Measurements from ENCODE around the gene KCNIP1. TPM values are rescaled to one million over a fixed set of nuclear protein-coding genes. Genes with fewer than 3 reads are reported as not detected.

KCNIP1 gene
- polyA plus RNA-seq, 3 donors, result not detected

DNA sequence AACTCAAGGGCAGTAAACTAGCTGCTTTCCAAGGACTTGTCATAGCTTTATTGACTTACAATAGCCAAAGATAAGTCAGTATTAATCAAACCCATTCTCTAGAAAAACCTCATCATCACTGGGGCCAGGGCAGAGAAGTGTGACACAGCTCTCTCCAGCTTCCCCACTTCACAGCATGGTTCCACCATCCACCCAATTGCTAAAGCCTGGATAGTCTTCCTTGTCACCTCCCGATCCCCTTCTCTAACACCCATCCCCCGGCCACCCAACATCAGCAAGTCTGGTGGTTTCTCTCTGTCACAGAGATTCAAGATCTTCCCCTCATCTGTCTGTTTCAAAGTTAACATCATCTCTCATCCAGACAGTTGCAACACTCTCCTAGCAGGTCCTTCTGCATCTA, 191.1 kb downstream of the KCNIP1 start:
- Histone ChIP-seq H2AFZ (ENCODE audit: insufficient read depth, low read depth, low read length, poor library complexity, severe bottlenecking) (no peak overlapping the region), H4K20me1 (ENCODE audit: insufficient read depth, low read length) (no peaks in the 10 kb centered on the region), H3K4me1 (ENCODE audit: control insufficient read depth in 1 of 2, insufficient read depth in 2 of 2, low read length in 2 of 2) (no peaks in the 10 kb centered on the region), H3K4me3 (replicated peaks in 1 of 3; ENCODE audit: low read depth in 2 of 3, low read length in 3 of 3) (no peak overlapping the region), H3K27me3 (ENCODE audit: control insufficient read depth in 2 of 2, insufficient read depth in 2 of 2, low read length in 2 of 2) (peaks cover 15 to 21% of the 10 kb centered on the region in 2 donors), H3K9me3 (replicated peaks in 1 of 2; ENCODE audit: control insufficient read depth in 1 of 2, insufficient read depth in 1 of 2, low read length in 2 of 2) (no peaks in the 10 kb centered on the region), H3K4me2 (replicated peaks; ENCODE audit: extremely low read depth, low read length, poor library complexity, severe bottlenecking) (no peak overlapping the region), H3K79me2 (ENCODE audit: insufficient read depth, low read length) (no peaks in the 10 kb centered on the region), H3K27ac (ENCODE audit: low read depth in 1 of 2, low read length in 2 of 2) (no peak overlapping the region), H3K9ac (ENCODE audit: insufficient read depth, low read length, poor library complexity, severe bottlenecking) (no peak overlapping the region), H3K36me3 (replicated peaks in 1 of 2; ENCODE audit: control insufficient read depth in 1 of 2, insufficient read depth in 2 of 2, low read length in 2 of 2) (no peaks in the 10 kb centered on the region)
- TF ChIP-seq, protein P1, sequence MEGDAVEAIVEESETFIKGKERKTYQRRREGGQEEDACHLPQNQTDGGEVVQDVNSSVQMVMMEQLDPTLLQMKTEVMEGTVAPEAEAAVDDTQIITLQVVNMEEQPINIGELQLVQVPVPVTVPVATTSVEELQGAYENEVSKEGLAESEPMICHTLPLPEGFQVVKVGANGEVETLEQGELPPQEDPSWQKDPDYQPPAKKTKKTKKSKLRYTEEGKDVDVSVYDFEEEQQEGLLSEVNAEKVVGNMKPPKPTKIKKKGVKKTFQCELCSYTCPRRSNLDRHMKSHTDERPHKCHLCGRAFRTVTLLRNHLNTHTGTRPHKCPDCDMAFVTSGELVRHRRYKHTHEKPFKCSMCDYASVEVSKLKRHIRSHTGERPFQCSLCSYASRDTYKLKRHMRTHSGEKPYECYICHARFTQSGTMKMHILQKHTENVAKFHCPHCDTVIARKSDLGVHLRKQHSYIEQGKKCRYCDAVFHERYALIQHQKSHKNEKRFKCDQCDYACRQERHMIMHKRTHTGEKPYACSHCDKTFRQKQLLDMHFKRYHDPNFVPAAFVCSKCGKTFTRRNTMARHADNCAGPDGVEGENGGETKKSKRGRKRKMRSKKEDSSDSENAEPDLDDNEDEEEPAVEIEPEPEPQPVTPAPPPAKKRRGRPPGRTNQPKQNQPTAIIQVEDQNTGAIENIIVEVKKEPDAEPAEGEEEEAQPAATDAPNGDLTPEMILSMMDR (IDR thresholded peaks at IDR 0.05), result no peak
- Mint-ChIP-seq H3K27me3 (ENCODE audit: low read depth in 3 of 3) (peaks cover 21 to 44% (median 38%) of the 10 kb centered on the region in 3 donors), H3K36me3 (no peaks in the 10 kb centered on the region), H3K4me3 (no peak overlapping the region), H3K4me1 (no peaks in the 10 kb centered on the region), H3K27ac (no peak overlapping the region), H3K9me3 (no peaks in the 10 kb centered on the region)
- WGBS (ENCODE audit: insufficient coverage), result 45% methylated on average over 2 of the region's 2 CpGs
- no peak for DNase-seq
- intact Hi-C loops (cut with micrococcal nuclease), result no loop called here

DNA sequence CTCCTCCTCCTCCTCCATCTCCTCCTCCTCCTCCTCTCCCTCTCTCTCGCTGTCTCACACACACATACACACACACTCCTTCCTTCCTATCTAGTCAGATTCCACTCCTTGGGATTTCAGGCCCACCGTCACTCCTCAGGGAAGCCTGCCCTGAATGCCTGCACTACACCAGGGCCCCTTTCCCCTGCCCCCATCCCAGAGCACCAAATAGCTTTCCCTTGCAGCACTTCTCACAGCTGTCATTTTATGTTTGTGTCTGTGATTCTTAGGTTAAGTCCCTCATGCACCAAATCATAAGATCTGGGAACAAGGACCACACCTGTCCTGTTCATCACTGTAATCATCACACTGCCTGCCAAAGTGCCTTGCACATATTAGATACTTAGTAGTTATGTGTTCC, 193.2 kb downstream of the KCNIP1 start:
- H3K27me3 ChIP-seq (ENCODE audit: control insufficient read depth in 2 of 2, insufficient read depth in 2 of 2, low read length in 2 of 2), result peaks cover 13 to 20% of the 10 kb centered on the region in 2 donors
- no peak overlapping the region for H3K4me3 Mint-ChIP-seq
- TF ChIP-seq, protein P1 (IDR thresholded peaks at IDR 0.05), result no peak
- H3K27ac ChIP-seq (ENCODE audit: low read depth in 1 of 2, low read length in 2 of 2), result no peak overlapping the region
- H3K4me1 ChIP-seq (ENCODE audit: control insufficient read depth in 1 of 2, insufficient read depth in 2 of 2, low read length in 2 of 2), result no peaks in the 10 kb centered on the region
- intact Hi-C loops (cut with micrococcal nuclease), result no loop called here
- no peak for DNase-seq
- H3K9me3 ChIP-seq (replicated peaks in 1 of 2; ENCODE audit: control insufficient read depth in 1 of 2, insufficient read depth in 1 of 2, low read length in 2 of 2), result no peaks in the 10 kb centered on the region
- H3K27me3 Mint-ChIP-seq (ENCODE audit: low read depth in 3 of 3), result peaks cover 26 to 35% (median 32%) of the 10 kb centered on the region in 3 donors
- H3K9ac ChIP-seq (ENCODE audit: insufficient read depth, low read length, poor library complexity, severe bottlenecking), result no peak overlapping the region
- no peaks in the 10 kb centered on the region for H3K9me3 Mint-ChIP-seq
- no peaks in the 10 kb centered on the region for H3K36me3 Mint-ChIP-seq
- H3K4me1 Mint-ChIP-seq, result no peaks in the 10 kb centered on the region
- H4K20me1 ChIP-seq (ENCODE audit: insufficient read depth, low read length), result no peaks in the 10 kb centered on the region
- 73% methylated on average over 2 of the region's 2 CpGs for WGBS (ENCODE audit: insufficient coverage)
- H3K79me2 ChIP-seq (ENCODE audit: insufficient read depth, low read length), result no peaks in the 10 kb centered on the region
- no peaks in the 10 kb centered on the region for H3K36me3 ChIP-seq (replicated peaks in 1 of 2; ENCODE audit: control insufficient read depth in 1 of 2, insufficient read depth in 2 of 2, low read length in 2 of 2)
- no peak overlapping the region for H2AFZ ChIP-seq (ENCODE audit: insufficient read depth, low read depth, low read length, poor library complexity, severe bottlenecking)
- no peak overlapping the region for H3K27ac Mint-ChIP-seq
- no peak overlapping the region for H3K4me2 ChIP-seq (replicated peaks; ENCODE audit: extremely low read depth, low read length, poor library complexity, severe bottlenecking)
- H3K4me3 ChIP-seq (replicated peaks in 1 of 3; ENCODE audit: low read depth in 2 of 3, low read length in 3 of 3), result no peak overlapping the region
